Effector memory CD8-positive, alpha-beta T cell (primary cell): ENCODE measurements around the gene MAFF.

ENCODE experiments used
- ATAC-seq: fragments of 150-1000 bp; cut with Tn5 transposase; replicated peaks from 2 replicates; pipeline ENCODE4 v1.10.0; 2021; ENCODE audit warnings: mild to moderate bottlenecking, moderate library complexity
- DNase-seq, 3 experiments: peaks; one replicate each; pipeline ENCODE4 v3.0.0; 2021
- H3K27ac Mint-ChIP-seq, 2 donors: one replicate each; pipeline ENCODE4 v1.8.0; 2022; ENCODE audit warnings: mild to moderate bottlenecking in 2 of 2, mixed read lengths in 2 of 2, moderate library complexity in 2 of 2
- H3K27me3 Mint-ChIP-seq, 2 donors: one replicate each; pipeline ENCODE4 v1.8.0; 2022; ENCODE audit warnings: mixed read lengths in 2 of 2
- H3K36me3 Mint-ChIP-seq: one replicate; pipeline ENCODE4 v1.8.0; 2022; ENCODE audit warnings: mild to moderate bottlenecking, moderate library complexity, mixed read lengths; ENCODE audit not compliant: insufficient read depth
- H3K4me1 Mint-ChIP-seq, 2 donors: one replicate each; pipeline ENCODE4 v1.8.0; 2022; ENCODE audit warnings: low read depth in 2 of 2, mixed read lengths in 2 of 2
- H3K4me3 Mint-ChIP-seq, 2 donors: one replicate each; pipeline ENCODE4 v1.8.0; 2022; ENCODE audit warnings: mild to moderate bottlenecking in 2 of 2, mixed read lengths in 2 of 2, moderate library complexity in 2 of 2
- H3K9me3 Mint-ChIP-seq, 2 donors: one replicate each; pipeline ENCODE4 v1.8.0; 2022; ENCODE audit warnings: mixed read lengths in 2 of 2

MAFF gene

GRCh38 chr22:38243007-38243765 is 41.4 kb downstream of the MAFF start:
- Mint-ChIP-seq H3K36me3 (peaks cover 22% of the 10 kb centered on the region), H3K27me3 (no peaks in the 10 kb centered on the region), H3K4me3 (no peak overlapping the region), H3K4me1 (peaks cover 2 to 8% of the 10 kb centered on the region in 2 donors), H3K27ac (peak overlapping the region in 1 of 2 donors; percentile 86), H3K9me3 (no peaks in the 10 kb centered on the region)
- ATAC-seq (no peak), DNase-seq (no peak)

GRCh38 chr22:38244106-38244505 is 42.3 kb downstream of the MAFF start:
- Mint-ChIP-seq H3K27me3 (no peaks in the 10 kb centered on the region), H3K36me3 (peaks cover 22% of the 10 kb centered on the region)

DNA sequence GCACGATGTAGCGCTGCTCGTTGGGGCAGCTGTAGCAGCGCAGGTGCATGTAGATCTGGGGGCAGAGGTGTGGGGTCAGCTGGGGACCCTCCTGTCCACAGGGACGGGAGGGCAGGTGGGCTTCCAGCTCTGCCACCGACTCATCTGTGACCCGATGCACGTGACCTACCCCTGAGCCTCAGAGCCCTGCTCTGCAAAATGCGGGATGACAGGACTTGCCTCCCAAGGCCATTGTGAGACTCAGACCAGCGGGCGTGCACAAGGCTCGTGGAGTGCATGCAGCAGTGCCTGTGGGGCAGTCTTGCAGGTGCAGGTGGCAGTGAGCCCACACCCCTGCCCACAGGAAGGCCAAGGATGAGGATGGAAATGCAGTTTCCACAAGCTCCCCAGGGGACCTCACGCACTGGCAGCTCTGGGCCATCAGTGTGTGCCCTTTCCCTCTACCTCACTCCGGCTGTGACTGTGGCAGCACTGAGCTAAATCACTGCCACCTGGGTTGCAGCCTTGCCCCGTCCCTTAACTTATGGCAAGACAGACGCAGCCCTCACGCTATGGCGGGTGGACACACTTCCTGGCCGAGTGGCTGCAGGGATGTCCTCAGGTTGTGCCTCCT is 44.4 kb downstream of the MAFF start:
- Mint-ChIP-seq H3K36me3 (peaks cover 15% of the 10 kb centered on the region), H3K4me1 (peaks cover 5 to 12% of the 10 kb centered on the region in 2 donors), H3K9me3 (peaks cover 0 to 2% of the 10 kb centered on the region in 2 donors), H3K27me3 (no peaks in the 10 kb centered on the region), H3K4me3 (no peak overlapping the region), H3K27ac (no peak overlapping the region)
- ATAC-seq (no peak), DNase-seq (no peak)

More at GRCh38 chr22:38244106-38244505, 42.3 kb downstream of the MAFF start:
- DNase-seq (no peak), ATAC-seq (no peak)
- H3K9me3 Mint-ChIP-seq = no peaks in the 10 kb centered on the region
- H3K4me1 Mint-ChIP-seq = peaks cover 5 to 10% of the 10 kb centered on the region in 2 donors
- H3K27ac Mint-ChIP-seq = peak overlapping the region in 1 of 2 donors; percentile 86
- no peak overlapping the region for H3K4me3 Mint-ChIP-seq

- H3K27ac Mint-ChIP-seq = no peak overlapping the region
- no peaks in the 10 kb centered on the region for H3K27me3 Mint-ChIP-seq
- H3K4me3 Mint-ChIP-seq = no peak overlapping the region
- H3K9me3 Mint-ChIP-seq = peaks cover 0 to 2% of the 10 kb centered on the region in 2 donors
- ATAC-seq (no peak), DNase-seq (no peak)
- peaks cover 5 to 12% of the 10 kb centered on the region in 2 donors for H3K4me1 Mint-ChIP-seq
- H3K36me3 Mint-ChIP-seq = peaks cover 12% of the 10 kb centered on the region
Observed at GRCh38 chr22:38246692-38247091, 44.9 kb downstream of the MAFF start.

GRCh38 chr22:38247713-38248112 is 45.9 kb downstream of the MAFF start:
- Mint-ChIP-seq H3K9me3 (peaks cover 0 to 2% of the 10 kb centered on the region in 2 donors), H3K36me3 (peaks cover 12% of the 10 kb centered on the region), H3K27me3 (no peaks in the 10 kb centered on the region), H3K4me1 (peaks cover 7 to 12% of the 10 kb centered on the region in 2 donors), H3K27ac (peak overlapping the region in 1 of 2 donors; percentile 59), H3K4me3 (no peak overlapping the region)
- DNase-seq = no peak
- no peak for ATAC-seq

- Mint-ChIP-seq H3K27me3 (no peaks in the 10 kb centered on the region), H3K4me3 (no peak overlapping the region), H3K4me1 (peaks cover 7 to 12% of the 10 kb centered on the region in 2 donors), H3K9me3 (peaks cover 0 to 2% of the 10 kb centered on the region in 2 donors), H3K27ac (peak overlapping the region in 1 of 2 donors; percentile 59), H3K36me3 (peaks cover 10% of the 10 kb centered on the region)
- no peak for DNase-seq
- ATAC-seq = no peak
Observed at GRCh38 chr22:38248280-38248679, 46.5 kb downstream of the MAFF start.

DNA sequence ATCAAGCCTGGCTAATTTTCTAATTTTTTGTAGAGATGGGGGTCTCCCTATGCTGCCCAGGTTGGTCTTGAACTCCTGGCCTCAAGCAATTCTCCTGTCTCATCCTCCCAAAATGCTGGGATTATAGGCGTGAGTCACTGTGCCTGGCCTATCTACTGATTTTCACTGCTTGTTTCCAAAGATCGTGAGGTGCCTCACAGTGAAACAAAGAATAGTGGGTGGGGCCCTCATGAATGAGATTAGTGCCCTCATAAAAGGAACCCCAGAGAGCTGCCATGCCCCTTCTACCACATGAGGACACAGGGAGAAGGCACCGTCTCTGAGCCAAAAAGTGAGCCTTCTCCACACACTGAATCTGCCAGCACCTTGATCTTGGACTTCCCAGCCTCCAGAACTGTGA is 47.5 kb downstream of the MAFF start:
- H3K27ac Mint-ChIP-seq = no peak overlapping the region
- no peaks in the 10 kb centered on the region for H3K27me3 Mint-ChIP-seq
- H3K4me3 Mint-ChIP-seq = no peak overlapping the region
- H3K9me3 Mint-ChIP-seq = peaks cover 0 to 2% of the 10 kb centered on the region in 2 donors
- no peak for ATAC-seq
- H3K36me3 Mint-ChIP-seq = peaks cover 5% of the 10 kb centered on the region
- DNase-seq = no peak
- peaks cover 4 to 12% of the 10 kb centered on the region in 2 donors for H3K4me1 Mint-ChIP-seq

DNA sequence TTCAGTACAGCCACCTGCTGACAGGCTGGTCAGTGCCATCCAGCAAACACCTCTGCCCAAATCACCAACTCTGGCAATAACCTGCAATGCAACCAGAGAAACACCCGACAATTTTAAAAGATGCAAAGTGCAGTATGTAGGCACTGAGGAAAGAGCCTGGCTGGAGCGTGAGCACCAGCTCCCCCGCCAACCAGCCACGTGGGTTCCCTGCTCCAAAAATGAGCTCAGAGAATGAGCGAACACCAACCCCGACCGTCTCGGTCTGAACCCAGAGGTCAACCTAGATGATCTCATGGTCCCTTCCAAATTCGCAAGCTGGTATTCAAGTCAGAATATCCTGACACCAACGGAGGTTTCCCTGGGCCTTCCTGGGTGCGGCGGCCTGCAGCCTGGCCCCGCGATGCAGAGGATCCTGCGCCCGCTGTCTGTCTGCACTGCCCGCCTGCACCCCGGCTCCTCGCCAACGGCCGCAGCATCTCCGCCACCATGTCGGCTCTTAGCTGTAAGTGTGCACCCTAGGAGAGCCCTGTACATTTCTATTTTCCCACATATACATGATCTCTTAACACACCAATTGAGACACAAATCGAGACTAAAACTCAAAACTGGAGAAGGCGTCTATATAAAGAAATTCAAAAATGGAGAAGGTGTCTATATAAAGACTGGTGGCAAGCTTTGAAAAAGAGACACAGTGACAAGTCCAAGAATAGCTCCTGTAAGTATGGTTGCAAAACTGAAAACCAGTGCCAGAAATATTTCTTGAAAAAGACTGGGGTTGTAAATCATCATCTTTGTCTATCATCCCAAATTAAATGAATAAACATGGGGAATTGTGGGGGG is 48.2 kb downstream of the MAFF start:
- ATAC-seq (no peak), DNase-seq (no peak)
- peaks cover 0 to 2% of the 10 kb centered on the region in 2 donors for H3K9me3 Mint-ChIP-seq
- peaks cover under 1% of the 10 kb centered on the region for H3K36me3 Mint-ChIP-seq
- no peak overlapping the region for H3K27ac Mint-ChIP-seq
- H3K4me3 Mint-ChIP-seq = no peak overlapping the region
- H3K27me3 Mint-ChIP-seq = no peaks in the 10 kb centered on the region
- H3K4me1 Mint-ChIP-seq = peaks cover 4 to 12% of the 10 kb centered on the region in 2 donors

GRCh38 chr22:38250643-38251340 is 49.0 kb downstream of the MAFF start:
- peaks cover under 1% of the 10 kb centered on the region for H3K36me3 Mint-ChIP-seq
- peaks cover 0 to 2% of the 10 kb centered on the region in 2 donors for H3K9me3 Mint-ChIP-seq
- no peak overlapping the region for H3K4me3 Mint-ChIP-seq
- no peak overlapping the region for H3K27ac Mint-ChIP-seq
- peaks cover 4 to 12% of the 10 kb centered on the region in 2 donors for H3K4me1 Mint-ChIP-seq
- H3K27me3 Mint-ChIP-seq = no peaks in the 10 kb centered on the region
- ATAC-seq = no peak
- no peak for DNase-seq

DNA sequence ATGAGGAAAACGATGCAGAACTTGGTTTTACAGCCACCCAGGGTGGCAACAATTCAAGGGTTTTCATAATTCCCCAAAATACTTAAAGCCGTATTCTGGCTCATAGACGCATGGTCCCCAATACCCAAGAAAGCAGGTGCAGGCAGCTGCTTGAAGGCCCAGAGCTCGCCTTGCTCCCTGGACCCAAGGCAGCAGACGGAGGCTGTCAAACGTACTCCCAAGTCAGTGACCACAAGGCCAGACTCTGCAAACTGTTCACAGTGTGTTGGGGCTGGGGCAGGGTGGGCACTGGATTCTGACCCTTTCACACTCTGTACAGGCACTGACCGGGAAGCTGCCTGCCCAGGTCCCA is 49.5 kb downstream of the MAFF start:
- Mint-ChIP-seq H3K27me3 (no peaks in the 10 kb centered on the region), H3K36me3 (peaks cover 4% of the 10 kb centered on the region), H3K9me3 (peaks cover 0 to 2% of the 10 kb centered on the region in 2 donors), H3K4me1 (peaks cover 4 to 12% of the 10 kb centered on the region in 2 donors), H3K27ac (no peak overlapping the region), H3K4me3 (no peak overlapping the region)
- ATAC-seq = no peak
- no peak for DNase-seq

DNA sequence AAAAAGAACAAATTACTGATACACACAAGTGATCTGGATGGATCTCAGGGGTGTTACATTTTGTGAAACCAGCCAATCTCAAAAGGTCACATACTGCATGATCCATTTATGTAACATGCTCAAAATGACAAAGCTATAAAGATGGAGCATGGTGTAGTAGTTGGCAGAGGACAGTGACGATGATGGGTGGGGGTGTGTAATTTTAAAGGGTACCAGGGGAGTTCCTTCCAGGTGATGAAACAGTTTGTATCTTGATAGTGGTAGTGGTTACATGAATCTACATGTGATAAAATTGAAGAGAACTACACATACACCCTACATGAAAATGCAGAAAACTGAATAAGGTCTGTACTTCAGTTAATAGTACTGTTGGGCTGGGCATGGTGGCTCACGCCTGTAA is 53.9 kb downstream of the MAFF start:
- Mint-ChIP-seq H3K27me3 (no peaks in the 10 kb centered on the region), H3K4me3 (no peak overlapping the region), H3K4me1 (peaks cover 13 to 16% of the 10 kb centered on the region in 2 donors), H3K36me3 (peaks cover 17% of the 10 kb centered on the region), H3K9me3 (no peaks in the 10 kb centered on the region), H3K27ac (no peak overlapping the region)
- DNase-seq = no peak
- no peak for ATAC-seq

DNA sequence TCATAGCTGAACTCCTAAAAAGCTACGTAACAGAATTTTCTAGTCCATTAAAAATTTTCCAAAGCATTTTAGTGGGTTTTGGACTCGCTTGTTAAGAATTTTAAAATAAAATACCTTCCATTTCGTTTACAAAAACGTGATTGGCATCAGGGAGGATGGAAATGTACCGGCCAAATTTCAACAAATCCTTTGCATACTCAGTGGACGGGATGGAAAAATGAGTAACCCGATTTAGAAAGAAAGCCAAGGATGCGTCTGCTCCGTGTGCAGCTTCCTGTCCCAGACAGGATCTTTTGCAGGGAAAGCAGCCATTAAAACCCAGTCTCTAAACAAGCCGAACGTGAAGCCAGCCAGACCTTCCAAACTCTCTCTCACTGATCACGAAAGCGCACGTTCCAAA is 55.4 kb downstream of the MAFF start:
- peaks cover 22 to 27% of the 10 kb centered on the region in 2 donors for H3K4me1 Mint-ChIP-seq
- ATAC-seq (no peak), DNase-seq (no peak)
- H3K4me3 Mint-ChIP-seq = no peak overlapping the region
- H3K9me3 Mint-ChIP-seq = no peaks in the 10 kb centered on the region
- H3K36me3 Mint-ChIP-seq = peaks cover 26% of the 10 kb centered on the region
- no peaks in the 10 kb centered on the region for H3K27me3 Mint-ChIP-seq
- H3K27ac Mint-ChIP-seq = no peak overlapping the region

DNA sequence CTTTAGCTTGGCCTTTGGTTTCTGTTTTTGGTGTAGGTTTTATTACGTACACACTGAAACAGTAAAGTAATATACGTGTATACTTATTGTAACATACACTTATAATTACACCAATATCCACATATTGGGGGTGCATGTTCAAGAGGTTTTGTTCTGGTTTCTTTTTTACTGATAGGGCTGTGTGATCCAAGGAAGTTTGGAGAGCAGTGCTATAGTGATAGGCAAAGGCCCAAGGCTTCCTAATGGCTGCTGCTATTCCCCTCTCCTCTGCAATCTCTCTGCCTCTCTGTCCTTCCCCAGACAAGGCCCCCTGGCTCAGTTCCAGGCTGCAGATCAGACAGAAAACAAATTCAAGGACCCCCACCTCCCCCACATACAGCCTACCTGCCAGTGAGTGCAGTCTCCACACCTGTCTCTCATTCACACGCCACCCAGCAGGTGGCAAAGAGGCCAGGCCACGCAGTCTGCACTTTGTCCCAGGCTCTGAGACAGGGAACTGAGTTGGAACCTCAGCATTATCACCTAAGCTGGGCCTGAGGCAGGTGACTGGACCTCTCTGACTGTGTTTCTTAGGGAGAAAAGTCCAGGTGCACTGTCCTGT is 56.0 kb downstream of the MAFF start:
- no peak for DNase-seq
- no peak for ATAC-seq
- Mint-ChIP-seq H3K4me1 (peaks cover 26 to 27% of the 10 kb centered on the region in 2 donors), H3K4me3 (no peak overlapping the region), H3K27me3 (no peaks in the 10 kb centered on the region), H3K27ac (peak overlapping the region in 1 of 2 donors; percentile 46), H3K9me3 (no peaks in the 10 kb centered on the region), H3K36me3 (peaks cover 26% of the 10 kb centered on the region)
